ENCODE results near the gene MLN.

MLN gene

DNA sequence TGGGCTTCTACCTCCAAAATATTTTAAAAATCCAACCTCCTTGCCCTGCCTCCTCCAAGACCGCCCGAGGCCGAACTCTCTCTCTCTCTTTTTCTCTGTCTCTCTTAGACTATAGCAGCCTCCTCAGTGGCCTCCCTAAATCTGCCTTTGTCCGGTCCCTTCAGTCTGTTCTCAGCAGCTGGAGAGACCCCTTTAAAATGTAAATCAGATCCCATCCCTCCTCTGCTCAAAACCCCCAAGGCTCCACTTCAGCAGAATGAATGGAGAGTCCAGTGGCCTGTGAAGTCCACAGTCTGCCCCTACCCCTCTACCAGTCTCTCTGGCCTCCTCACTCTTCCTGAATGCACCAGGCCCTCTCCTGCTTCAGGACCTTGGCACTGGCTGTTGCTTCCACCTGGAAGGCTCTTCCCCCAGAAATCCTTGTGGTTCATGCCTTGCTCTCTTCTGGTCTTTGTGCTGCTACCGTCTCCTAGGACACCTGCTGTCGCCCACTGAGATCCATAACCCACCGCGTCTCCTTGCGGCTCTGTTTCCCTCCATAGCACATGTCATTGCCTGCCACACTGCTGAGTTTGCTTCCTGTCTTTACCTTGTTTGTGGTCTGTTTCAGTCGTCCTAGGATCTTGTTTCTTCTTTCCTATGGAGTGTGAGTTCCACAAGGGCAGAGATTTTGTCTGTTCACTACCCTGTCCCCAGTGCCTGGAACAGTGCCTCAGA lies 6.0 kb downstream of the MLN start:
- H3K27me3 ChIP-seq (ENCODE audit: insufficient read depth, low read length, poor library complexity, severe bottlenecking) = no peaks in the 10 kb centered on the region
- H3K9me2 ChIP-seq (replicated peaks; ENCODE audit: low read depth, low read length) = no peaks in the 10 kb centered on the region
- H3F3A ChIP-seq (ENCODE audit: low read depth) = no peaks in the 10 kb centered on the region
- H3K4me2 ChIP-seq (ENCODE audit: low read depth, low read length, poor library complexity, severe bottlenecking) = no peak overlapping the region
- H4K20me1 ChIP-seq (ENCODE audit: insufficient read depth, low read length, poor library complexity, severe bottlenecking) = no peaks in the 10 kb centered on the region
- H3K79me2 ChIP-seq (ENCODE audit: insufficient read depth, low read length) = no peaks in the 10 kb centered on the region
- H3K9ac ChIP-seq (ENCODE audit: low read depth, low read length, poor library complexity, severe bottlenecking) = no peak overlapping the region
- H3K4me3 ChIP-seq (ENCODE audit: low read length, poor library complexity, severe bottlenecking) = no peak overlapping the region
- no peaks in the 10 kb centered on the region for H3K36me3 ChIP-seq (ENCODE audit: insufficient read depth, low read length)
- H3K9me3 ChIP-seq (ENCODE audit: insufficient read depth, low read depth, low read length) = no peaks in the 10 kb centered on the region
- H2AFZ ChIP-seq (ENCODE audit: low read length) = no peak overlapping the region
- H3K4me1 ChIP-seq (ENCODE audit: insufficient read depth, low read length, poor library complexity, severe bottlenecking) = no peaks in the 10 kb centered on the region
- TF ChIP-seq EZH2phosphoT487 (IDR thresholded peaks at IDR 0.05; ENCODE audit: borderline replicate concordance) = no peak
- TF ChIP-seq CTCF (conservative IDR thresholded peaks at IDR 0.05; ENCODE audit: low read length) = no peak

DNA sequence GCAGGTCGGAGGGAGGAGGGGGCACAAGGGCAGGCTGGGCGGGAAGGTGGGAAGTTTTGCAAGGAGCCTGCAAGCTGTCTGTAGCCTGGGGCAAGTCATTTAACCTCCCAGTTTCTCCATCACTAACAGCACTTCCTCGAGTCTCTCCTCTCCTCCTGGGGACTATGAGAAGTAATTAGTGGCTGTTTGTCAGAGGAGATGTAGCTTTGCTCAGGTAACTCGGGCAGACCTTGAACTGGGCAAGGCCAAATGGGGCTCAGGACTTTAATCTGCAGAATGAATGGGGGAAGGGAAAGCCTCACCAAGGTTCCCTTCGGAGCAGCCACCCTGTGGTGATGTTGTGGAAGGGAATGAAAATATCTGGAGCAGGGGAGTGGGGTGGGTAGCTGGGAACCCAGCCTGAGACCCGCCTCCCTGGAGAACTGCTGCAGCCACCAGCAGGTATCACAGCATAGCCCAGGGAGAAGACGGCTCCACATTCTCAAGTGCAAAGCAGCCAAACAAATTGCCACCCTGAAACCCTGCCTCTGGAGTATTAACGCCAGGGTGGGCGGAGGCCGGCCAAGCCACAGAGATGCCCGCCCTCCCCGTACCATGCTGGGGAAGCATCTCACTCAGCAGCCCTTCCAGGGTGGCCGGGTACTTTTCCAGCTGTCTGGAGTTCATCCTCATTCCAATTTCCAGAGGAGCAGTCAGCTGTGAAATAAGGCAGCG lies 8.7 kb downstream of the MLN start:
- Histone ChIP-seq H3K4me1 (ENCODE audit: insufficient read depth, low read length, poor library complexity, severe bottlenecking) (peaks cover 5% of the 10 kb centered on the region), H3K9ac (ENCODE audit: low read depth, low read length, poor library complexity, severe bottlenecking) (no peak overlapping the region), H4K20me1 (ENCODE audit: insufficient read depth, low read length, poor library complexity, severe bottlenecking) (no peaks in the 10 kb centered on the region), H2AFZ (ENCODE audit: low read length) (no peak overlapping the region), H3K79me2 (ENCODE audit: insufficient read depth, low read length) (no peaks in the 10 kb centered on the region), H3K9me2 (replicated peaks; ENCODE audit: low read depth, low read length) (no peaks in the 10 kb centered on the region), H3K4me2 (ENCODE audit: low read depth, low read length, poor library complexity, severe bottlenecking) (no peak overlapping the region), H3K36me3 (ENCODE audit: insufficient read depth, low read length) (no peaks in the 10 kb centered on the region), H3K27me3 (ENCODE audit: insufficient read depth, low read length, poor library complexity, severe bottlenecking) (no peaks in the 10 kb centered on the region), H3K4me3 (ENCODE audit: low read length, poor library complexity, severe bottlenecking) (no peak overlapping the region), H3F3A (ENCODE audit: low read depth) (no peaks in the 10 kb centered on the region), H3K9me3 (ENCODE audit: insufficient read depth, low read depth, low read length) (no peaks in the 10 kb centered on the region)
- TF ChIP-seq CTCF (conservative IDR thresholded peaks at IDR 0.05; ENCODE audit: low read length) (no peak), EZH2phosphoT487 (IDR thresholded peaks at IDR 0.05; ENCODE audit: borderline replicate concordance) (no peak)

GRCh38 chr6:33792981-33793380 lies 10.8 kb downstream of the MLN start:
- Histone ChIP-seq H2AFZ (ENCODE audit: low read length) (no peak overlapping the region), H3K9me2 (replicated peaks; ENCODE audit: low read depth, low read length) (no peaks in the 10 kb centered on the region), H3K4me1 (ENCODE audit: insufficient read depth, low read length, poor library complexity, severe bottlenecking) (peaks cover 14% of the 10 kb centered on the region), H3K27me3 (ENCODE audit: insufficient read depth, low read length, poor library complexity, severe bottlenecking) (no peaks in the 10 kb centered on the region), H4K20me1 (ENCODE audit: insufficient read depth, low read length, poor library complexity, severe bottlenecking) (peaks cover under 1% of the 10 kb centered on the region), H3K4me2 (ENCODE audit: low read depth, low read length, poor library complexity, severe bottlenecking) (no peak overlapping the region), H3K36me3 (ENCODE audit: insufficient read depth, low read length) (no peaks in the 10 kb centered on the region), H3K79me2 (ENCODE audit: insufficient read depth, low read length) (peaks cover 18% of the 10 kb centered on the region), H3K9ac (ENCODE audit: low read depth, low read length, poor library complexity, severe bottlenecking) (no peak overlapping the region), H3K9me3 (ENCODE audit: insufficient read depth, low read depth, low read length) (no peaks in the 10 kb centered on the region), H3F3A (ENCODE audit: low read depth) (no peaks in the 10 kb centered on the region), H3K4me3 (ENCODE audit: low read length, poor library complexity, severe bottlenecking) (no peak overlapping the region)
- TF ChIP-seq EZH2phosphoT487 (IDR thresholded peaks at IDR 0.05; ENCODE audit: borderline replicate concordance) (no peak), CTCF (conservative IDR thresholded peaks at IDR 0.05; ENCODE audit: low read length) (no peak)
